K562 (cell line): Measurements from ENCODE around the gene IFT22. TPM values are rescaled to one million over a fixed set of nuclear protein-coding genes. Genes with fewer than 3 reads are reported as not detected.

Source experiments
- ATAC-seq: fragments of 200-7000 bp; cut with Tn5 transposase; 3 replicates; pipeline ENCODE4 v1.9.1; 2020; ENCODE audit warnings: moderate library complexity
- Bru-seq: library from RNA; stranded (reverse); fragments of 400-500 nt; gene quantifications from one replicate; lab custom pipeline; 2021; lab: Mats Ljungman, UMichigan
- BruChase-seq, 2 experiments: library from RNA; stranded (reverse); fragments of 400-500 nt; gene quantifications; one replicate each; lab custom pipeline; 2021; lab: Mats Ljungman, UMichigan
- BruUV-seq: library from RNA; stranded (reverse); fragments of 400-500 nt; replicated peaks from 2 replicates; lab custom pipeline; 2021; lab: Mats Ljungman, UMichigan
- CTCF ChIA-PET: fragments of 300-600 bp; formaldehyde crosslinking; extraction: SDS; loops from one replicate; lab custom pipeline; 2021; ENCODE audit warnings: low intra/inter-chr PET ratio; lab: Yijun Ruan, JAX
- POLR2A ChIA-PET: fragments of 300-600, 350-650 bp; sonication (Branson Sonifier 250); formaldehyde crosslinking; extraction: SDS; loops from one replicate; lab custom pipeline; 2021; ENCODE audit warnings: antibody characterized with exemption, inconsistent platforms; lab: Yijun Ruan, JAX
- DNase-seq, 4 experiments: peaks; one replicate each; pipeline versions ENCODE4 v3.0.0 to v3.0.0-alpha.2; 2011 to 2018; ENCODE audit warnings: low spot score in 3 of 4, mixed read lengths in 3 of 4; ENCODE audit errors: extremely low read depth in 1 of 4
- FAIRE-seq: peaks from 2 replicates; lab custom pipeline; 2011; peaks lifted over from hg19 to GRCh38; lab: Jason Lieb, UNC
- H2AFZ ChIP-seq: 2 replicates; pipeline ENCODE4 v1.6.0; 2011; ENCODE audit warnings: low read depth, low read length, control low read depth, inconsistent platforms
- H3K27ac ChIP-seq: fragments of 200-600 bp; 3 replicates; pipeline ENCODE4 v1.8.0; 2011; ENCODE audit warnings: low read depth, mild to moderate bottlenecking, control low read depth, inconsistent platforms, low read length, moderate library complexity, mixed read lengths; ENCODE audit errors: extremely low read depth
- H3K27me3 ChIP-seq, 2 experiments: fragments of 300-600 bp in 1 of 2; 2 replicates in 1 of 2; 3 replicates in 1 of 2; pipeline versions ENCODE4 v1.6.0 to v1.8.0; 2011; ENCODE audit warnings: inconsistent platforms in 2 of 2, low read length in 2 of 2, mild to moderate bottlenecking in 1 of 2, mixed read lengths in 1 of 2, moderate library complexity in 1 of 2; ENCODE audit not compliant: control insufficient read depth in 2 of 2, insufficient read depth in 2 of 2
- H3K36me3 ChIP-seq: fragments of 300-600 bp; 3 replicates; pipeline ENCODE4 v1.8.0; 2011; ENCODE audit warnings: mild to moderate bottlenecking, low read length, inconsistent platforms; ENCODE audit not compliant: control insufficient read depth, insufficient read depth
- H3K4me1 ChIP-seq, 2 experiments: fragments of 200-600 bp in 1 of 2; replicated peaks in 1 of 2; 2 replicates in 1 of 2; 3 replicates in 1 of 2; pipeline versions ENCODE4 v1.5.1 to v1.8.0; 2011; ENCODE audit warnings: inconsistent platforms in 2 of 2, low read length in 2 of 2, mild to moderate bottlenecking in 1 of 2, mixed read lengths in 1 of 2, moderate library complexity in 1 of 2; ENCODE audit not compliant: control insufficient read depth in 2 of 2, insufficient read depth in 2 of 2
- H3K4me2 ChIP-seq: 2 replicates; pipeline ENCODE4 v1.6.1; 2011; ENCODE audit warnings: low read length, control low read depth, inconsistent platforms, mixed read lengths; ENCODE audit not compliant: insufficient read depth
- H3K4me3 ChIP-seq: fragments of 200-600 bp; sonication (generic), shearing (Covaris generic); 2 replicates; pipeline ENCODE4 v1.5.1; 2016; ENCODE audit warnings: control low read depth, inconsistent platforms
- H3K79me2 ChIP-seq: fragments of 200-600 bp; 3 replicates; pipeline ENCODE4 v1.8.0; 2011; ENCODE audit warnings: low read length, inconsistent platforms; ENCODE audit not compliant: control insufficient read depth, insufficient read depth
- H3K9ac ChIP-seq, 2 experiments: 2 replicates each; pipeline versions ENCODE4 v1.6.0 to v1.6.1; 2011; ENCODE audit warnings: low read depth in 2 of 2, low read length in 2 of 2, control low read depth in 1 of 2, inconsistent platforms in 1 of 2, mild to moderate bottlenecking in 1 of 2, mixed read lengths in 1 of 2; ENCODE audit not compliant: insufficient read depth in 1 of 2
- H3K9me1 ChIP-seq: one replicate; pipeline ENCODE4 v1.6.0; 2011; ENCODE audit warnings: inconsistent platforms, mild to moderate bottlenecking, low read length, moderate library complexity; ENCODE audit not compliant: control insufficient read depth, insufficient read depth
- H3K9me3 ChIP-seq: replicated peaks from 2 replicates; pipeline ENCODE4 v1.5.1; 2011; ENCODE audit warnings: low read depth, low read length, inconsistent platforms; ENCODE audit not compliant: control insufficient read depth, insufficient read depth
- H4K20me1 ChIP-seq: replicated peaks from 2 replicates; pipeline ENCODE4 v1.6.1; 2011; ENCODE audit warnings: low read length, inconsistent platforms, mixed read lengths; ENCODE audit not compliant: control insufficient read depth, insufficient read depth
- MXI1 ChIP-seq: IDR thresholded peaks from 2 replicates; pipeline ENCODE4 v1.6.1; 2011; ENCODE audit warnings: low read depth, mild to moderate bottlenecking, improper control_type of control experiment, low read length
- NFRKB ChIP-seq: fragments of 450-650 bp; IDR thresholded peaks from 2 replicates; pipeline ENCODE4 v1.6.1; 2016; ENCODE audit warnings: low read depth
- NR3C1 ChIP-seq: sonication (generic); formaldehyde crosslinking; IDR thresholded peaks from 2 replicates; pipeline ENCODE4 v1.8.1; 2022; ENCODE audit warnings: missing genetic modification reagents
- PCBP2 ChIP-seq: fragments of 200-400 bp; formaldehyde crosslinking; IDR thresholded peaks from 2 replicates; pipeline ENCODE4 v1.6.1; 2018; ENCODE audit warnings: low read length, low read depth, mild to moderate bottlenecking, moderate library complexity; ENCODE audit not compliant: poor library complexity, severe bottlenecking
- ZBTB49 ChIP-seq: sonication (generic); formaldehyde crosslinking; IDR thresholded peaks from 2 replicates; pipeline ENCODE4 v1.8.0; 2022; ENCODE audit warnings: missing genetic modification reagents, mild to moderate bottlenecking, borderline replicate concordance
- ZNF3 ChIP-seq: fragments of 250-450 bp; sonication (Bioruptor Pico); IDR thresholded peaks from 2 replicates; pipeline ENCODE4 v1.5.0; 2021; ENCODE audit warnings: mild to moderate bottlenecking, moderate library complexity
- WGBS: fragments of 100-300 bp; shearing (Covaris generic); methylation state at CpG from one replicate; pipeline ENCODE4 v1.1.6; 2016; ENCODE audit warnings: low coverage, mixed read lengths; ENCODE audit not compliant: insufficient coverage; ENCODE audit errors: missing lambda C conversion rate; 5-methylcytosine and 5-hydroxymethylcytosine counted together
- in situ Hi-C: fragments of 300-500 bp; cut with MboI; formaldehyde crosslinking; loops from 4 replicates; pipeline ENCODE4 v1.15.0; 2018; ENCODE audit warnings: inconsistent platforms, mixed read lengths
- intact Hi-C: fragments of 100-400 bp; cut with micrococcal nuclease; formaldehyde crosslinking; loops from 2 replicates; pipeline ENCODE4 v1.14.2; 2022
- long read RNA-seq, 3 experiments: library from polyadenylated mRNA in 2 of 3; library from RNA in 1 of 3; unstranded in 2 of 3; stranded (forward) in 1 of 3; transcript quantifications; one replicate each; pipeline ENCODE4 v2.0.0, GENCODE V29; 2019 to 2022
- polyA minus RNA-seq, 3 experiments: library from RNA; depleted of rRNA, polyadenylated mRNA; stranded (reverse); fragments of >200 nt; gene quantifications; 2 replicates each; pipeline ENCODE4 v1.2.3, GENCODE V29; 2011
- polyA plus RNA-seq, 8 experiments: library from polyadenylated mRNA; depleted of rRNA in 4 of 8; stranded (reverse) in 5 of 8; unstranded in 3 of 8; fragments of >200 nt; fragmentation: Nextera tagmentation in 2 of 8; fragmentation: Illumina TruSeq in 1 of 8; extraction: Ambion mirVana in 2 of 8; extraction: Trizol in 1 of 8; gene quantifications; 2 replicates each; pipeline versions ENCODE4 v1.2.1 to v1.2.3, GENCODE V29; 2011 to 2014; ENCODE audit warnings: inconsistent platforms in 1 of 8, missing spikeins in 1 of 8
- total RNA-seq, 7 experiments: library from RNA; depleted of rRNA in 6 of 7; stranded (reverse); fragments of >200 nt in 6 of 7; fragmentation: Illumina TruSeq in 2 of 7; extraction: Trizol in 2 of 7; gene quantifications; 2 replicates each; pipeline versions ENCODE4 v1.2.1 to v1.2.3, GENCODE V29; 2011 to 2021; ENCODE audit warnings: low replicate concordance in 1 of 7
- TF ChIP-seq, protein P1 (sequence below): fragments of 250-450 bp; sonication (Bioruptor Pico); IDR thresholded peaks from 2 replicates; pipeline ENCODE4 v1.8.0; 2022; ENCODE audit warnings: moderate library complexity, mild to moderate bottlenecking, inconsistent platforms
- TF ChIP-seq, protein P2 (sequence below): fragments of 450-650 bp; IDR thresholded peaks from 2 replicates; pipeline ENCODE4 v1.6.1; 2017; ENCODE audit warnings: antibody characterized with exemption

IFT22 gene
- 2.7 and 7.0 TPM in 2 replicates for total RNA-seq (2011; cell fraction: chromatin; rRNA removed; ENCODE audit: low replicate concordance)
- 4.2 and 5.5 TPM in 2 replicates for total RNA-seq (2011; cell fraction: nucleolus; rRNA removed)
- total RNA-seq (2011; cell fraction: nucleoplasm; rRNA removed), result 4.1 and 5.3 TPM in 2 replicates
- total RNA-seq (2014; rRNA removed) (6.3 and 6.7 TPM in 2 replicates), total RNA-seq (2014; rRNA removed; fragmentation: Illumina TruSeq; extraction: Trizol) (7.0 and 7.3 TPM in 2 replicates), total RNA-seq (2015; rRNA removed; fragmentation: Illumina TruSeq; extraction: Trizol) (7.1 and 7.7 TPM in 2 replicates), total RNA-seq (2021) (6.3 and 6.6 TPM in 2 replicates), polyA plus RNA-seq (2011; rRNA removed) (3.3 and 10.1 TPM in 2 replicates), polyA plus RNA-seq (2014; fragmentation: Illumina TruSeq; extraction: Trizol) (10.1 and 12.1 TPM in 2 replicates), polyA plus RNA-seq (2014; fragmentation: Nextera tagmentation; extraction: Ambion mirVana) (10 to 100 TPM; 17.7 to 18.2 TPM), polyA plus RNA-seq (2014; rRNA removed) (7.2 and 9.6 TPM in 2 replicates), polyA minus RNA-seq (2011; rRNA and poly(A)+ RNA removed) (2.7 and 8.5 TPM in 2 replicates), Bru-seq, nascent RNA (percentile 46 among the genes with signal in this experiment), BruChase-seq, experiment 1, labeled RNA remaining after a 2-hour chase (percentile 36 among the genes with signal in this experiment), BruChase-seq, experiment 2, labeled RNA remaining after a 6-hour chase (percentile 40 among the genes with signal in this experiment)
- 2.8 and 6.7 TPM in 2 replicates for polyA plus RNA-seq (2011; cell fraction: cytosol; rRNA removed)
- 1.5 and 3.9 TPM in 2 replicates for polyA plus RNA-seq (2011; cell fraction: nucleus; rRNA removed)
- polyA plus RNA-seq (2012), result 10.8 and 14.6 TPM in 2 replicates
- polyA minus RNA-seq (2011; cell fraction: cytosol; rRNA and poly(A)+ RNA removed), result 3.2 TPM in 1 of 2 replicates, not detected in the other
- 1.2 and 1.9 TPM in 2 replicates for polyA minus RNA-seq (2011; cell fraction: nucleus; rRNA and poly(A)+ RNA removed)
- long read RNA-seq, experiment 1, transcript IFT22-201 (5 exons, 1,130 nt), result major isoform, 6 of 19 reads
- long read RNA-seq, experiment 1, partial matches to known transcripts, result 4 of 19 reads
- long read RNA-seq, experiment 1, other reads (novel, unspliced or antisense), result 6 of 19 reads
- long read RNA-seq, experiment 2, transcript IFT22-201 (5 exons, 1,130 nt), result major isoform, 5 of 8 reads
- long read RNA-seq, experiment 2, partial matches to known transcripts, result 1 of 8 reads
- long read RNA-seq, experiment 2, other reads (novel, unspliced or antisense), result 2 of 8 reads
- long read RNA-seq, experiment 3, partial matches to known transcripts, result 0 of 7 reads
- long read RNA-seq, experiment 3, other reads (novel, unspliced or antisense), result 2 of 7 reads

- peaks cover 0 to 10% of the 10 kb centered on the region in 2 experiments; a peak in 2 of 5 replicates for H3K4me1 ChIP-seq
- H3K9me1 ChIP-seq, result no peaks in the 10 kb centered on the region
- FAIRE-seq (peak; percentile 69), DNase-seq (peak; percentile 94 to 96 (median 95)), ATAC-seq (peak; percentile 100)
- intact Hi-C loops (no loop called here), in situ Hi-C loops (no loop called here)
- BruUV-seq, result TSS peak; percentile 98
- H4K20me1 ChIP-seq, result no peaks in the 10 kb centered on the region
- no peaks in the 10 kb centered on the region for H3K9me3 ChIP-seq
- CTCF ChIA-PET, result interaction anchor here (0.7 kb wide), 2 partner anchors 86 to 556 kb away, joined by 3 read pairs; no protein-coding TSS in a partner anchor
- no peaks in the 10 kb centered on the region for H3K36me3 ChIP-seq
- peak within 1 kb of the TSS; percentile 94 for H2AFZ ChIP-seq
- peak within 1 kb of the TSS; percentile 56 for H3K4me3 ChIP-seq
- 12% methylated on average over 69 of the region's 69 CpGs for WGBS
- H3K27ac ChIP-seq, result peak within 1 kb of the TSS; percentile 54
- peak within 1 kb of the TSS; percentile 90 for H3K4me2 ChIP-seq
- no peaks in the 10 kb centered on the region for H3K79me2 ChIP-seq
- peaks cover 7 to 18% of the 10 kb centered on the region in 2 experiments; a peak in 4 of 5 replicates for H3K27me3 ChIP-seq
- peak within 1 kb of the TSS; percentile 44 to 93 for H3K9ac ChIP-seq
- POLR2A ChIA-PET, result interaction anchor here (0.6 to 1.1 kb wide), 5 partner anchors 12 to 967 kb away, joined by 3 to 5 read pairs (median 3); no protein-coding TSS in a partner anchor
- TF ChIP-seq, protein P1, sequence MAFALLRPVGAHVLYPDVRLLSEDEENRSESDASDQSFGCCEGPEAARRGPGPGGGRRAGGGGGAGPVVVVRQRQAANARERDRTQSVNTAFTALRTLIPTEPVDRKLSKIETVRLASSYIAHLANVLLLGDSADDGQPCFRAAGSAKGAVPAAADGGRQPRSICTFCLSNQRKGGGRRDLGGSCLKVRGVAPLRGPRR (CRISPR knock-in tag), result no peak
- TF ChIP-seq ZBTB49 (CRISPR knock-in tag), result no peak
- TF ChIP-seq PCBP2, result no peak
- 0 out of 2 replicates have a peak, but pooled peaks have one; percentile 44 for TF ChIP-seq MXI1
- 0 out of 2 replicates have a peak, but pooled peaks have one; percentile 38 for TF ChIP-seq NFRKB
- TF ChIP-seq, protein P2, sequence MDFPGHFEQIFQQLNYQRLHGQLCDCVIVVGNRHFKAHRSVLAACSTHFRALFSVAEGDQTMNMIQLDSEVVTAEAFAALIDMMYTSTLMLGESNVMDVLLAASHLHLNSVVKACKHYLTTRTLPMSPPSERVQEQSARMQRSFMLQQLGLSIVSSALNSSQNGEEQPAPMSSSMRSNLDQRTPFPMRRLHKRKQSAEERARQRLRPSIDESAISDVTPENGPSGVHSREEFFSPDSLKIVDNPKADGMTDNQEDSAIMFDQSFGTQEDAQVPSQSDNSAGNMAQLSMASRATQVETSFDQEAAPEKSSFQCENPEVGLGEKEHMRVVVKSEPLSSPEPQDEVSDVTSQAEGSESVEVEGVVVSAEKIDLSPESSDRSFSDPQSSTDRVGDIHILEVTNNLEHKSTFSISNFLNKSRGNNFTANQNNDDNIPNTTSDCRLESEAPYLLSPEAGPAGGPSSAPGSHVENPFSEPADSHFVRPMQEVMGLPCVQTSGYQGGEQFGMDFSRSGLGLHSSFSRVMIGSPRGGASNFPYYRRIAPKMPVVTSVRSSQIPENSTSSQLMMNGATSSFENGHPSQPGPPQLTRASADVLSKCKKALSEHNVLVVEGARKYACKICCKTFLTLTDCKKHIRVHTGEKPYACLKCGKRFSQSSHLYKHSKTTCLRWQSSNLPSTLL, result no peak
- TF ChIP-seq NR3C1 (CRISPR knock-in tag), result no peak
- TF ChIP-seq ZNF3, result no peak
Measured at GRCh38 chr7:101321491-101322401, at the start of gene IFT22. Gene IFT22 (minus strand): TSS chr7:101321812. CDS start chr7:101321709, 103 bp downstream.
